ENCODE measurements around the gene ZNF836.

The ZNF836 gene

GRCh38 chr19:52188822-52189734 is 17.7 kb upstream of the ZNF836 start:
- DNase-seq (ENCODE audit: low read depth in 2 of 2), result no peak
- peak overlapping the region; percentile 40 to 49 for H3K4me3 ChIP-seq (replicated peaks in 1 of 2; ENCODE audit: low read depth in 2 of 2, low read length in 2 of 2)
- TF ChIP-seq, protein P1, sequence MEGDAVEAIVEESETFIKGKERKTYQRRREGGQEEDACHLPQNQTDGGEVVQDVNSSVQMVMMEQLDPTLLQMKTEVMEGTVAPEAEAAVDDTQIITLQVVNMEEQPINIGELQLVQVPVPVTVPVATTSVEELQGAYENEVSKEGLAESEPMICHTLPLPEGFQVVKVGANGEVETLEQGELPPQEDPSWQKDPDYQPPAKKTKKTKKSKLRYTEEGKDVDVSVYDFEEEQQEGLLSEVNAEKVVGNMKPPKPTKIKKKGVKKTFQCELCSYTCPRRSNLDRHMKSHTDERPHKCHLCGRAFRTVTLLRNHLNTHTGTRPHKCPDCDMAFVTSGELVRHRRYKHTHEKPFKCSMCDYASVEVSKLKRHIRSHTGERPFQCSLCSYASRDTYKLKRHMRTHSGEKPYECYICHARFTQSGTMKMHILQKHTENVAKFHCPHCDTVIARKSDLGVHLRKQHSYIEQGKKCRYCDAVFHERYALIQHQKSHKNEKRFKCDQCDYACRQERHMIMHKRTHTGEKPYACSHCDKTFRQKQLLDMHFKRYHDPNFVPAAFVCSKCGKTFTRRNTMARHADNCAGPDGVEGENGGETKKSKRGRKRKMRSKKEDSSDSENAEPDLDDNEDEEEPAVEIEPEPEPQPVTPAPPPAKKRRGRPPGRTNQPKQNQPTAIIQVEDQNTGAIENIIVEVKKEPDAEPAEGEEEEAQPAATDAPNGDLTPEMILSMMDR (IDR thresholded peaks at IDR 0.05; ENCODE audit: low read depth, low read length), result no peak

DNA sequence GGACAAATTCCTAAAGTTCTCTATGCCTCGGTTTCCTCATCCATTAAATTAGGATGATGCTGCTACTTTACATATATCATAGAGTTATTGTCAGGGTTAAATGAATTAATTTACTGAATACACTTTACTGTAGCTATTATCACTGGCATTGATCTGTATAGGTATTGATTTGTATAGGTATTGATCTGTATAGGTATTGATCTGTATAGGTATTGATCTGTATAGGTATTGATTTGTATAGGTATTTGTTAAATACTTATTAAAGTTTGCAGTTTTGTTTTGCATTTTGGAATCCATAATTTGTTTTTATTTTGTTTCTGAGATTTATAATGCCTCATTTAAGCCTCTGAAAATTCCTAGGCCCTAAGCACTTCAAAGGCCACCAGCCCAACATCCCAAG is 16.0 kb upstream of the ZNF836 start:
- TF ChIP-seq, protein P1 (IDR thresholded peaks at IDR 0.05; ENCODE audit: low read depth, low read length), result no peak
- DNase-seq (ENCODE audit: low read depth in 2 of 2), result no peak
- no peak overlapping the region for H3K4me3 ChIP-seq (replicated peaks in 1 of 2; ENCODE audit: low read depth in 2 of 2, low read length in 2 of 2)

DNA sequence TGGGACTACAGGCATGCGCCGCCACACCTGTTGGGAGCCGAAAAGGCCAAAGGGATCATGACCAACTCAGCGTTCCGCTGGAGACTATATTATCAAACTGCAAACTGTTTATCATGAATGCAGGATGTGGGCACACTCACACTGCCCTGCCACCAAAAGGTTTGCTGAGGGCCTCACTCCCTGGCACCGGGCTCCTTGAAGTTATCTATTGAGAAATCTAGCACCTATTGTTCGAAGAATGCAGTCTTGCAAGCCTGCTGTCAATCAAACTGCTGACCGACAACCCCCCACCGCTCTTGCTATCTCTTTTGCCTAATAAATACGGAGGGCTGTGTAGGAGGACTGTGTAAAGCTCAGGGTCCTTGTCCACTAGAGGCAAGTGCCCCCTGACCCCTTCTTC is 5.2 kb upstream of the ZNF836 start:
- no peak overlapping the region for H3K4me3 ChIP-seq (replicated peaks in 1 of 2; ENCODE audit: low read depth in 2 of 2, low read length in 2 of 2)
- DNase-seq (ENCODE audit: low read depth in 2 of 2), result no peak
- TF ChIP-seq, protein P1 (IDR thresholded peaks at IDR 0.05; ENCODE audit: low read depth, low read length), result no peak

GRCh38 chr19:52172347-52172746 is 926 bp upstream of the ZNF836 start:
- TF ChIP-seq, protein P1 (IDR thresholded peaks at IDR 0.05; ENCODE audit: low read depth, low read length), result no peak
- H3K4me3 ChIP-seq (replicated peaks in 1 of 2; ENCODE audit: low read depth in 2 of 2, low read length in 2 of 2), result no peak overlapping the region
- DNase-seq (ENCODE audit: low read depth in 2 of 2), result no peak

DNA sequence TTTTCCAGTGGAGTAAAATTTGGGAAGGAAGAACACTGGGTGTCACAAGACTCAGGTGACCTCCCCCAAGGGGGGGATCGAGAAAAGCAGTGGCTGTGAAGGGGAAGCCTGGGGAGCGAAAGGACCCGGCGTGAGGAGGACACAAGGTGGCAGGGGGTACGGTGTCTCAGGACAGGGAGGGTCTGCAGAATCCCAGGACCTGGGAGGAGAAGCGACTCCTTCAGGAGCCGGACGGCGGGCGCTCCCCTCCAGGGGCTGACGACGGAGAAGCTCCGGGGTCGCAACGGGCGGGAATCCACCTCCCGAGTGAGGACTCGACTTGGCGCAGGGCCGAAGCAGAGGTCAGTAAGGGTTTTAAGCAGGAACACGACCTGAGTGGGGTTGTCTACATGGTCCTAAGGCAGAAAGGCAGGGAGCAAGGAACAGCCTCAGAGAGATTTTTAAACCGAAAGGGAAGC is 529 bp downstream of the ZNF836 start:
- DNase-seq (ENCODE audit: low read depth in 2 of 2), result peak in 1 of 2 donors; percentile 2
- peak overlapping the region; percentile 87 to 92 for H3K4me3 ChIP-seq (replicated peaks in 1 of 2; ENCODE audit: low read depth in 2 of 2, low read length in 2 of 2)
- TF ChIP-seq, protein P1 (IDR thresholded peaks at IDR 0.05; ENCODE audit: low read depth, low read length), result no peak

GRCh38 chr19:52170304-52170703 is 1.1 kb downstream of the ZNF836 start:
- DNase-seq (ENCODE audit: low read depth in 2 of 2), result peak in 1 of 2 donors; percentile 1
- TF ChIP-seq, protein P1 (IDR thresholded peaks at IDR 0.05; ENCODE audit: low read depth, low read length), result no peak
- peak overlapping the region; percentile 87 to 92 for H3K4me3 ChIP-seq (replicated peaks in 1 of 2; ENCODE audit: low read depth in 2 of 2, low read length in 2 of 2)
